Erythroblast (primary cell): Measurements from ENCODE around the gene SARS1.
A peak's percentile ranks its signal among the peaks of the same experiment; 100 is the strongest.

Source experiments
- DNase-seq, 2 experiments: peaks; one replicate each; lab custom pipeline; 2025; lab: John Stamatoyannopoulos, UW
- GATA1 ChIP-seq: IDR thresholded peaks from 2 replicates; pipeline ENCODE4 v1.6.1; 2011; ENCODE audit warnings: low read depth, mild to moderate bottlenecking, control low read depth, low read length, moderate library complexity
- POLR2A ChIP-seq: IDR thresholded peaks from 2 replicates; pipeline ENCODE4 v1.6.1; 2011; ENCODE audit warnings: mild to moderate bottlenecking, low read length

Gene SARS1

DNA sequence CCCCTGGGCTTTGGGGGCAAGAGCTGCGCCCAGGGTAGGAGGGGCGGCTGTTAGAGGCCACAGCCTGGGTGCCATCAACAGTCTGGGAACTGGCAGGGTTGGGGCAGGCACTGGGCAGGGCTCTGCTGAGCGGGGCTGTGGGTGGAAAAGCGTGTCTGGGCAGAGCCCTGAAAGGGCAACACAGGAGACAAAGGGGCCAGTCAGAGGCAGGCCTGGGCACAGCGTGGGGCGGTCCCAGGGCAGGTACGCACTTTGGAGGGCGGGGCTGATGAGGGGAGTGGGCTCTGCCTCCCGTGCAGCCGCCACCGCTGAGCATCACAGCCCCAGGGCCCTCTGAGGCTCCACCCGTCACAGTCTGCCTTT, 49.5 kb downstream of the SARS1 start:
- no peak for DNase-seq

DNA sequence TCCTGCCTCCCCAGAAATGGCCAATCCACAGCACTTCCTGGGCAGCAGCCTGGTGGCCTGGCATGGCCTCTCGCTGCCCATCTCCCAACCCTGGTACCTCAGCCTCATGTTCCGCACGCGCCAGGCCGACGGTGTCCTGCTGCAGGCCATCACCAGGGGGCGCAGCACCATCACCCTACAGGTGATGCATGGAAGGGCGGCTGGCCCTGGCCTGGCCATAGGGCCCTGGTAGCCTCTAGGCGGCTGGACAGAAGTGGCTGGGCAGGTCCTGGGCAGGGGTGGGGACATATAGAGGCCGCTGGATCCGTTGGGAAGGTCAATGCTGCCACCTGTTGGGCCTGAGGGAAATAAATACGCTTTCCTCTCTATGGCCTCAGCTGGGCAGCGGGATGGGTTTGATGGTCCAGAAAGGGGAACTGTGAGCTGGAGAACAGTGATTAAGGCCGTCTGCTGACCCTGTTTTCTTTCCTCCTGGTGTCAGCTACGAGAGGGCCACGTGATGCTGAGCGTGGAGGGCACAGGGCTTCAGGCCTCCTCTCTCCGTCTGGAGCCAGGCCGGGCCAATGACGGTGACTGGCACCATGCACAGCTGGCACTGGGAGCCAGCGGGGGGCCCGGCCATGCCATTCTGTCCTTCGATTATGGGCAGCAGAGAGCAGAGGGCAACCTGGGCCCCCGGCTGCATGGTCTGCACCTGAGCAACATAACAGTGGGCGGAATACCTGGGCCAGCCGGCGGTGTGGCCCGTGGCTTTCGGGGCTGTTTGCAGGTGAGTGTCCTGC, 50.1 kb downstream of the SARS1 start:
- peak; percentile 84 to 89 for DNase-seq

More for the DNA sequence above, 49.5 kb downstream of the SARS1 start:
- no peak for TF ChIP-seq POLR2A
- no peak for TF ChIP-seq GATA1

DNA sequence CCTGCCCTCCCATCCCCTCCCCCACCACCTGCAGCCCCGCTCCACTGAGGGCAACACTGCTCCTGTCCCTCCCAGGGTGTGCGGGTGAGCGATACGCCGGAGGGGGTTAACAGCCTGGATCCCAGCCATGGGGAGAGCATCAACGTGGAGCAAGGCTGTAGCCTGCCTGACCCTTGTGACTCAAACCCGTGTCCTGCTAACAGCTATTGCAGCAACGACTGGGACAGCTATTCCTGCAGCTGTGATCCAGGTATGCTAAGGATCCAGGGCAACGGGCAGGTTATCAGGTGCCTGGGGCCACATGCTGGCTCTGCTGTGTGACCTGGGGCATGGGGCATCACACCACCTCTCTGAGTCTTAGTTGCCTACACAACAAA, 50.6 kb downstream of the SARS1 start:
- TF ChIP-seq POLR2A = no peak
- no peak for TF ChIP-seq GATA1
- DNase-seq = no peak

More for the DNA sequence above, 50.1 kb downstream of the SARS1 start:
- TF ChIP-seq GATA1 (no peak), POLR2A (no peak)

DNA sequence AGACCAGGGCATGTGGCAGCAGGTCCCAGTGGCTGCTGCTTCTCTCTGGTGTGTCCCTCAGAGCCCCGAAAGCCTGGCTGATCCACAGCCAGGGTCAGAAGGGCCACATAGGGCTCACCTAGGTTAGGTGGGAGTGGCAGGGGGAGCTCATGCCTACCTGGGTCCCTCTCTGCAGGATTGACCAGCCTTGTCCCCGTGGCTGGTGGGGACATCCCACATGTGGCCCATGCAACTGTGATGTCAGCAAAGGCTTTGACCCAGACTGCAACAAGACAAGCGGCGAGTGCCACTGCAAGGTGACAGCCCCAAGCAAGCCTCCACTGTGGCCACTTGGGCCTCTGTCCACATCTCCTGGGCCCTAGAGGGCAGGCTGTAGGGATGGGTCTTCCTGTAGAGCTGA, 51.3 kb downstream of the SARS1 start:
- DNase-seq = no peak
- TF ChIP-seq GATA1 = no peak
- TF ChIP-seq POLR2A = no peak

DNA sequence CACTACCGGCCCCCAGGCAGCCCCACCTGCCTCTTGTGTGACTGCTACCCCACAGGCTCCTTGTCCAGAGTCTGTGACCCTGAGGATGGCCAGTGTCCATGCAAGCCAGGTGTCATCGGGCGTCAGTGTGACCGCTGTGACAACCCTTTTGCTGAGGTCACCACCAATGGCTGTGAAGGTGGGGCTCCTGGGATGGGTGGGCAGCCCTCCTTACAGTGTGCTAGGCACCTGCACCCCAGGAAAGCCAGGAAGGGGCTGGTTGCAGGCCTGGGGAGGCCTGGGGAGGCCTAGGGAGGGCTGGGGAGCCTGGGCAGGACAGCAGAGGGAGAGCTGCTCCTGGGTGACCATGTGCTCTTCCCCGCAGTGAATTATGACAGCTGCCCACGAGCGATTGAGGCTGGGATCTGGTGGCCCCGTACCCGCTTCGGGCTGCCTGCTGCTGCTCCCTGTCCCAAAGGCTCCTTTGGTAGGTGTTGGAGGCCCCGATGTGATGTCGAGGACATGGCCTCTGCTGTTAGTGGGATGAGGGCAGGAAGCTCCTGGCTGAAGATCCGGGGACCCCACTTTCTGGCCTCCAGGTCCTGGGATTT, 52.1 kb downstream of the SARS1 start:
- DNase-seq = no peak
- TF ChIP-seq GATA1 (no peak), POLR2A (no peak)

GRCh38 chr1:109266965-109267364, 53.2 kb downstream of the SARS1 start:
- TF ChIP-seq GATA1 (no peak), POLR2A (no peak)
- no peak for DNase-seq

- no peak for DNase-seq
- no peak for TF ChIP-seq GATA1
- TF ChIP-seq POLR2A = no peak
Observed at GRCh38 chr1:109267743-109268300, 54.1 kb downstream of the SARS1 start.

GRCh38 chr1:109268431-109269211, 54.9 kb downstream of the SARS1 start:
- DNase-seq = no peak
- TF ChIP-seq POLR2A (no peak), GATA1 (no peak)

- no peak for DNase-seq
- no peak for TF ChIP-seq GATA1
- TF ChIP-seq POLR2A = no peak
Observed at GRCh38 chr1:109269212-109269980, 55.7 kb downstream of the SARS1 start.

DNA sequence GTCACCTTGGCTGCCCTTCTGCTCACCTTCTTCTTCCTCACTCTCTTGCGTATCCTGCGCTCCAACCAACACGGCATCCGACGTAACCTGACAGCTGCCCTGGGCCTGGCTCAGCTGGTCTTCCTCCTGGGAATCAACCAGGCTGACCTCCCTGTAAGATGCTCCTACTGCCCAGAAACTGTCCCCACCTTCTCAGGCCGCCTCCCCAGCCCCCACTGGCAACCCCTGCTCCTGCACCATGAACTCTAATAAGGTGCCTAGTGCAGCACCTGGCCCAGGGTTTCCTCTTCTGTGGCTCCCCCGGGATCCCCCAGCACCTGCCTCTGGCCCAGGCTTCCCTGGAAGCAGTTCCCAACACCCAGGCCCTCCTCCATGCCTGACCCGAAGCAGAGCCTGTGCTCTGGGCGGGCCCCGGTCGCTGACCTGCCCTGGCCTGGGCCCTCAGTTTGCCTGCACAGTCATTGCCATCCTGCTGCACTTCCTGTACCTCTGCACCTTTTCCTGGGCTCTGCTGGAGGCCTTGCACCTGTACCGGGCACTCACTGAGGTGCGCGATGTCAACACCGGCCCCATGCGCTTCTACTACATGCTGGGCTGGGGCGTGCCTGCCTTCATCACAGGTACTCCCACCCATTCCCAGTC, 56.4 kb downstream of the SARS1 start:
- TF ChIP-seq POLR2A (no peak), GATA1 (no peak)
- DNase-seq = no peak

DNA sequence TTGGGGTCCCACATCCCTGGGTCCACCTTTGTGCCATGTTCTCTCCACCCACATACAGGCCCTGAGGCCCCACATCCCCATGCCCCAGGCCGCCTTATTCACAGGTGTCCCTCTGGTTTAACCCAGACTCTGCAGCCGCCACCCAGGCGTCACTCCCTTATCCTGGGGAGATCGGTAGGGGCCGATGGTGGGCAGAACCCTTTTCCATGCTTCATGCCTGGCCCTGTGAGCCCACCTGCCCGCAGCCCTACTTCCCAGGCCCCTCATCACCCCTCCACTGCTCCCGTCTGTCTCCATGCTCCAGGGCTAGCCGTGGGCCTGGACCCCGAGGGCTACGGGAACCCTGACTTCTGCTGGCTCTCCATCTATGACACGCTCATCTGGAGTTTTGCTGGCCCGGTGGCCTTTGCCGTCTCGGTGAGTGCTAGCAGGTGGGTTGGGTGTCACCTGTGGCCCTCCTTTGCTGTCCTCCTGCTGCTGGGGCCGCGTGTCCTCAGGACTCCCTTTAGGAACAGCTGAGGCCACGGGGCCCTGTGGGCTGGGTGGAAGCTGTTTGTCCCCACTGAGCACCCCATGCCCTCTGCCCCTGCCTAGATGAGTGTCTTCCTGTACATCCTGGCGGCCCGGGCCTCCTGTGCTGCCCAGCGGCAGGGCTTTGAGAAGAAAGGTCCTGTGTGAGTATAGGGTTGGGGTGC, 57.1 kb downstream of the SARS1 start:
- DNase-seq = no peak
- TF ChIP-seq GATA1 (no peak), POLR2A (no peak)

- DNase-seq = no peak
- TF ChIP-seq POLR2A = no peak
Observed at GRCh38 chr1:109271458-109271857, 57.7 kb downstream of the SARS1 start.
